ENCODE results near the gene C2CD3.
A peak's percentile ranks its signal among the peaks of the same experiment; 100 is the strongest.
"Not testable (repeated sequence)": the region's sequence is repeated elsewhere in the genome, so short reads cannot be mapped to it uniquely, and the experiment has no call there.

C2CD3 gene

GRCh38 chr11:74069146-74070046, 101.4 kb downstream of the C2CD3 start:
- peak; percentile 25 for DNase-seq (ENCODE audit: low spot score)

- DNase-seq (ENCODE audit: low spot score), result peak; percentile 25
Observed at GRCh38 chr11:74066663-74067062, 104.1 kb downstream of the C2CD3 start.

- DNase-seq (ENCODE audit: low spot score), result not testable (repeated sequence)
Observed at GRCh38 chr11:74065534-74065933, 105.3 kb downstream of the C2CD3 start.

GRCh38 chr11:74063628-74064027, 107.2 kb downstream of the C2CD3 start:
- DNase-seq (ENCODE audit: low spot score), result not testable (repeated sequence)

GRCh38 chr11:74061599-74061998, 109.2 kb downstream of the C2CD3 start:
- not testable (repeated sequence) for DNase-seq (ENCODE audit: low spot score)

- no peak for DNase-seq (ENCODE audit: low spot score)
Observed at GRCh38 chr11:74057249-74058151, 113.3 kb downstream of the C2CD3 start.

GRCh38 chr11:74055938-74056337, 114.9 kb downstream of the C2CD3 start:
- peak; percentile 63 for DNase-seq (ENCODE audit: low spot score)

GRCh38 chr11:74050465-74050864, 120.3 kb downstream of the C2CD3 start:
- peak; percentile 18 for DNase-seq (ENCODE audit: low spot score)

GRCh38 chr11:74048993-74049392, 121.8 kb downstream of the C2CD3 start:
- no peak for DNase-seq (ENCODE audit: low spot score)

- DNase-seq (ENCODE audit: low spot score), result no peak
Observed at GRCh38 chr11:74044538-74044937, 126.3 kb downstream of the C2CD3 start.

- DNase-seq (ENCODE audit: low spot score), result no peak
Observed at GRCh38 chr11:74043450-74043849, 127.4 kb downstream of the C2CD3 start.

- DNase-seq (ENCODE audit: low spot score), result peak; percentile 92
Observed at GRCh38 chr11:74037309-74037708, 133.5 kb downstream of the C2CD3 start.

- DNase-seq (ENCODE audit: low spot score), result peak; percentile 10
Observed at GRCh38 chr11:74035264-74035663, 135.5 kb downstream of the C2CD3 start.

GRCh38 chr11:74033046-74033445, 137.8 kb downstream of the C2CD3 start:
- no peak for DNase-seq (ENCODE audit: low spot score)

- no peak for DNase-seq (ENCODE audit: low spot score)
Observed at GRCh38 chr11:74030723-74031676, 139.8 kb downstream of the C2CD3 start.

- peak; percentile 82 for DNase-seq (ENCODE audit: low spot score)
Observed at GRCh38 chr11:74025467-74026166, 145.2 kb downstream of the C2CD3 start.

- DNase-seq (ENCODE audit: low spot score), result peak; percentile 64
Observed at GRCh38 chr11:74024261-74025029, 146.4 kb downstream of the C2CD3 start.

- DNase-seq (ENCODE audit: low spot score), result no peak
Observed at GRCh38 chr11:74023276-74023675, 147.5 kb downstream of the C2CD3 start.

GRCh38 chr11:74022546-74022945, 148.3 kb downstream of the C2CD3 start:
- no peak for DNase-seq (ENCODE audit: low spot score)

GRCh38 chr11:74021998-74022397, 148.8 kb downstream of the C2CD3 start:
- DNase-seq (ENCODE audit: low spot score), result no peak

Data from kidney tubule cell (primary cell).